Retinal pigment epithelial cell (primary cell): ENCODE results near the gene HS6ST3.

Source experiments
- DNase-seq: peaks from one replicate; pipeline ENCODE4 v3.0.0-alpha.2; 2010; ENCODE audit warnings: low read depth
- H3K4me3 ChIP-seq: 2 replicates; pipeline ENCODE4 v1.5.1; 2011; ENCODE audit warnings: mild to moderate bottlenecking, low read length, control low read depth, moderate library complexity
- TF ChIP-seq, protein P1 (sequence below): conservative IDR thresholded peaks from 2 replicates; pipeline ENCODE4 v1.5.1; 2011; ENCODE audit warnings: low read depth, low read length, control low read depth, inconsistent platforms

The HS6ST3 gene

DNA sequence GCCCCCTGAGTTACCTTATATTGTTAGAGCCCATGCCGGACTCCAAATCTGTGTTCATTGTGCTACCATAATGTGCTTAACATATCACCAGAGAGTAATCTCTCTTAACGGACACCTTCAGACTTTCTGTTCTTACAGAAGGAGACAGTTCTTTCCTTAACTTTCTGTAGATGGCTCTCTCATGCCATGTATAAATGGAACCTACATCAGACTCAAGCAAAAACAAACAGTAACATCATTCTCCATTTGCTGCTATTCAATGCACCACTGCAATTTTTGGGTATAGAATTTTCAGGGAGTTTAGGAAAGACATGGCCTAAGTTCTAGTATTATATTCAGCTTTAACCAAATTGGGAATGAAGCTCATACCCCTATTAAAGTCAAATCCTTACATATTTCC is 24.1 kb upstream of the HS6ST3 start:
- no peak for DNase-seq
- H3K4me3 ChIP-seq: no peak overlapping the region
- TF ChIP-seq, protein P1, sequence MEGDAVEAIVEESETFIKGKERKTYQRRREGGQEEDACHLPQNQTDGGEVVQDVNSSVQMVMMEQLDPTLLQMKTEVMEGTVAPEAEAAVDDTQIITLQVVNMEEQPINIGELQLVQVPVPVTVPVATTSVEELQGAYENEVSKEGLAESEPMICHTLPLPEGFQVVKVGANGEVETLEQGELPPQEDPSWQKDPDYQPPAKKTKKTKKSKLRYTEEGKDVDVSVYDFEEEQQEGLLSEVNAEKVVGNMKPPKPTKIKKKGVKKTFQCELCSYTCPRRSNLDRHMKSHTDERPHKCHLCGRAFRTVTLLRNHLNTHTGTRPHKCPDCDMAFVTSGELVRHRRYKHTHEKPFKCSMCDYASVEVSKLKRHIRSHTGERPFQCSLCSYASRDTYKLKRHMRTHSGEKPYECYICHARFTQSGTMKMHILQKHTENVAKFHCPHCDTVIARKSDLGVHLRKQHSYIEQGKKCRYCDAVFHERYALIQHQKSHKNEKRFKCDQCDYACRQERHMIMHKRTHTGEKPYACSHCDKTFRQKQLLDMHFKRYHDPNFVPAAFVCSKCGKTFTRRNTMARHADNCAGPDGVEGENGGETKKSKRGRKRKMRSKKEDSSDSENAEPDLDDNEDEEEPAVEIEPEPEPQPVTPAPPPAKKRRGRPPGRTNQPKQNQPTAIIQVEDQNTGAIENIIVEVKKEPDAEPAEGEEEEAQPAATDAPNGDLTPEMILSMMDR: no peak

DNA sequence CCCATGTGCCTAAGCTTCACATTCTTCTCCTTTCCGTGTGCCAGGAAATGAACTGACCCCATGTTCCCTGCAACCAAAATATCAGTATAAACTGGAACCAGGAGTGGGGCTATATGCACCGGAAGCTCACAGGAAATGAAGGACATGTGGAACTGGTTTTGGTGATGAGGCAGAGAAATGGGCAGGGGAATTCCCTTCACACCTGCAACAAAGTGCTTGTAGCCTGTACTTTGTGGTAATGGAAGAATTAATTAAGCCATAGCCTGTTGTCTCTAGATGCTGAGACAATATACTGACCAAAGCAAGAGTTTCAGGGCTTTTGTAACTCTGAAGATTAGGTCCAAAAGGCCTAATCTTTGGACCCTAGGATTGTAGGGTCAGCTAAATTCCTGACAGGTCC is 21.2 kb upstream of the HS6ST3 start:
- TF ChIP-seq, protein P1: no peak
- H3K4me3 ChIP-seq: no peak overlapping the region
- no peak for DNase-seq

DNA sequence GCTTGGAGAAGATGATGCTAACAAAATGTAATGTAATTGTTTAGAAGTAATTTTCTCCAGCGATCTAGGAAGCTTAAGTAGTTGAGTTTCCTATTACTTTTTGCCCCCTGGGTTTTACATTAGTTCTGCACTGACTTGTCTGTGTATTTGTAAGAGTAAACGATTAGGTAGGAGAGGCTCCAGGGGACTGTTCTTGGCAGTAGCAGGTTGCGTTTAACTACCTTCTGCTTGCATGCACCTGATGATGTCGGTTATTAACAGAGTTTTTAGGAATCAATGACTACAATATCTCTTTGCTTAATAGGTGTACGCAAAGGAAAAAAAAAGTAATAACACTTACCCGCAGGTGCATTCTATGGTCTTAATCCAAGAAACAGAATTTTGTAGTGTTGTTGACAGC is 18.4 kb upstream of the HS6ST3 start:
- no peak for DNase-seq
- H3K4me3 ChIP-seq: no peak overlapping the region
- TF ChIP-seq, protein P1: no peak

DNA sequence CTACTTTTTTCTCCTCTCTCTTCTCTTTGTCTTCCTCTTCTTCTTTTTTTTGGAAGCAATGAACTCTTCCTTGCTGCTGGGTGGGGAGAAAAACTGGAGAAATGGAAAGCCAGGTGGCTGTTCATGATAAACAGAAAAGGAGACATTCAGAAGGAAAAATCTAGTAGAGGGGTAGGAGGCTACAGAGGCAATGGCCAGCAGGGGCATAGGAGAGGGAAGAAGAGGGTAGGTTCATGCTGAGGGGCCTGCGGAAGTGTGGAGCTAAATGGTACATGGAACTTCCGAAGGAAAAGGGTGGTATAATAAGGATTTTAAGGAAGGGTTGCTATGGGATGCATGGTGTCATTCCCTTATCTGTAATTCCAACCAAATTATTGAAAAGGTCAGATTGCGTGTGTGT is 17.5 kb upstream of the HS6ST3 start:
- DNase-seq: no peak
- H3K4me3 ChIP-seq: no peak overlapping the region
- TF ChIP-seq, protein P1: no peak

DNA sequence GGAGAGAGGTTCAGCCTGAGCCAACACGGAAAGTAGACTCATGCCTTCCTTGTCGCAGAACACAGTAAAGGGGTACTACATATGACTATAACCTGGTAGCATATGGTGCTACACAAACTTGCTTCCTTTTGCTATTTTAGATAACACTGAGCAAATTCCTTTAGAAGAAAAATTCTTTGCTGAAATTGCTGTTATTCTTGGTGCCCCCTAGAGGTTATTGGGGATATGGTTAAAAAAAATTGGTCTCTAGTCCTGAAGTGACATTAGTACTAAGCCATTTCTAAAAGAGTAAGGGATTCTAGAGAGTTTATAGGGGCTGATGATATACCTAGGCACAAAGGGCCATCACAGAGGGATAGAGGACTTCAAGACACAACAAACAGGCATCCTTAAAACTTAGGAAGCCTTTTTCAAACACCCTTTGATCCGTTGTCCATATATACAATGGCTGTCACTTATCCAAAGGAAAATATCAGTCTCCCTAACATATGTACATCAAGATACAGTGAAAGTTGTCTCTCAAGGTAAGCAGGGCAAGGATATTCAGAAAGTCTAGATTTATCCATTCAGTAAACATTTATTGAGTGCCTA is 13.9 kb upstream of the HS6ST3 start:
- TF ChIP-seq, protein P1: peak; percentile 71
- no peak for DNase-seq
- no peak overlapping the region for H3K4me3 ChIP-seq

DNA sequence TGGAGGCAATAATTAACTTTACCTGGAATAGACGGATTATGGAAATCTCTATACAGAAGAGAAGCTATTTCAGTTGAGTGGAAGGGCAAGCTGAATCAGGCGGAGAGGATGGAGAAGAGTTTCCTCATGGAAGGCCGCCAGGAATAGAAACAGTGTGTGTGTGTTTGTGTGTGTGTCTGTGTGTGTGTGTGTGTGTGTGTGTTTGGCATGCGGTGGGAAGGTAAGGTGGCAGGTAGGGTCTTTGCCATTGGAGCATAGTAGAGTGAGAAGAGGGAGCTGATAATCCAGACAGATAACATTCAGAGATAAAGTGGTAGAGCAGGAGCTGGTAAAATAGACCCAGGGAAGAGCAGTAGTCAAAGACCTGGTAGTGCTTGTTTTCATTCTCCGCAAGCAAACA is 9.2 kb upstream of the HS6ST3 start:
- DNase-seq: no peak
- TF ChIP-seq, protein P1: no peak
- H3K4me3 ChIP-seq: no peak overlapping the region

DNA sequence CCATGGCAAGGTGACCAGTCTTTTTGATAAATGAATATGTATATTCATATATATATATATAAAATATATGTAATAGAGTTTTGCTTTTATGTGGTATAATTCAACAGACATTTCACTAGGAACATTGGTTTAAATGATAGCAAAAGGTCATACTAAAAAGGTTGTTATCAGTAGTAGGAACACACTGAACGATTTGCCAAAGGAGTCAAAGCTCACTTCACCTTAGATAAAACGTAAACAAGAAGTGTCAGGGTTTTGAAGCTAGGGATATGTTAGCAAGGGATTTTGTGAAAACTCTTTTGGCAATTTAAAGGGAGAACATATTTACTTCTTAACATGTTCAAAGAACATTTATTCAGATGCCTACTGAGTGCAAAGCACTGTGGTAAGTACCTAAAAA is 8.0 kb upstream of the HS6ST3 start:
- H3K4me3 ChIP-seq: no peak overlapping the region
- DNase-seq: no peak
- TF ChIP-seq, protein P1: no peak
